GM21515 (cell line): ENCODE data around the gene TEN1.
"Not testable (repeated sequence)": the region's sequence is repeated elsewhere in the genome, so short reads cannot be mapped to it uniquely, and the experiment has no call there.

Experiments
- ATAC-seq: cut with Tn5 transposase; IDR thresholded peaks from one replicate; pipeline ENCODE4 v1.9.1; 2021; ENCODE audit not compliant: unreplicated experiment

TEN1 gene

GRCh38 chr17:75978938-75979704, at the start of gene TEN1, which contains the start of gene ACOX1:
Gene TEN1 (plus strand): TSS chr17:75979240. CDS start chr17:75986193, 6,953 bp downstream.
Gene ACOX1 (minus strand): TSS chr17:75979166. CDS start chr17:75979073, 93 bp downstream.
- ATAC-seq, result peak; percentile 90

- ATAC-seq, result no peak
These were observed 48.0 kb upstream of the TEN1 start for GRCh38 chr17:75931062-75931461.

- ATAC-seq, result no peak
These were observed 46.2 kb upstream of the TEN1 start for GRCh38 chr17:75932852-75933251.

- ATAC-seq, result no peak
These were observed 45.2 kb upstream of the TEN1 start for GRCh38 chr17:75933808-75934207.

- ATAC-seq, result no peak
These were observed 41.4 kb upstream of the TEN1 start for GRCh38 chr17:75937652-75938051.

GRCh38 chr17:75940727-75941441, 38.2 kb upstream of the TEN1 start, which contains the start of gene FBF1:
Gene FBF1 (minus strand): TSS chr17:75941042. CDS start chr17:75938149, 2,893 bp downstream.
- ATAC-seq, result peak; percentile 91

GRCh38 chr17:75941442-75941819, 37.6 kb upstream of the TEN1 start:
- no peak for ATAC-seq

- ATAC-seq, result no peak
These were observed 36.6 kb upstream of the TEN1 start for GRCh38 chr17:75942473-75942872.

- ATAC-seq, result no peak
These were observed 35.5 kb upstream of the TEN1 start for GRCh38 chr17:75943491-75943890.

- no peak for ATAC-seq
These were observed 33.8 kb upstream of the TEN1 start for GRCh38 chr17:75945211-75945610.

GRCh38 chr17:75950421-75950820, 28.6 kb upstream of the TEN1 start:
- ATAC-seq, result no peak

- ATAC-seq, result no peak
These were observed 28.0 kb upstream of the TEN1 start for GRCh38 chr17:75950855-75951554.

GRCh38 chr17:75959051-75959838, 19.8 kb upstream of the TEN1 start:
- ATAC-seq, result no peak

GRCh38 chr17:75959839-75960511, 19.1 kb upstream of the TEN1 start:
- ATAC-seq, result no peak

GRCh38 chr17:75965468-75965867, 13.6 kb upstream of the TEN1 start:
- no peak for ATAC-seq

- not testable (repeated sequence) for ATAC-seq
These were observed 10.0 kb upstream of the TEN1 start for GRCh38 chr17:75969044-75969443.

GRCh38 chr17:75970011-75970523, 9.0 kb upstream of the TEN1 start:
- ATAC-seq, result no peak

- ATAC-seq, result no peak
These were observed 8.4 kb upstream of the TEN1 start for GRCh38 chr17:75970626-75971025.

GRCh38 chr17:75975187-75975586, 3.9 kb upstream of the TEN1 start:
- not testable (repeated sequence) for ATAC-seq

- no peak for ATAC-seq
These were observed 3.3 kb upstream of the TEN1 start for GRCh38 chr17:75975757-75976174.
